ENCODE results near the gene AMBP. TPM values are rescaled to one million over a fixed set of nuclear protein-coding genes. Genes with fewer than 3 reads are reported as not detected.
"Not testable (repeated sequence)": the region's sequence is repeated elsewhere in the genome, so short reads cannot be mapped to it uniquely, and the experiment has no call there.

The AMBP gene
- polyA plus RNA-seq, 1 of the 3 experiments (the other 2 are of a cell fraction), result 0.16 TPM

GRCh38 chr9:114083666-114084065 lies 5.6 kb upstream of the AMBP start:
- Histone ChIP-seq H3K9me3 (no peaks in the 10 kb centered on the region), H3K9ac (no peak overlapping the region), H3K36me3 (replicated peaks in 1 of 2; ENCODE audit: control insufficient read depth in 1 of 2, insufficient read depth in 2 of 2, low read length in 1 of 2) (no peaks in the 10 kb centered on the region), H3K4me1 (ENCODE audit: control insufficient read depth in 1 of 2, insufficient read depth in 2 of 2, low read depth in 1 of 2, low read length in 1 of 2) (no peaks in the 10 kb centered on the region), H3K4me2 (no peak overlapping the region), H3K4me3 (ENCODE audit: low read depth in 2 of 2, low read length in 1 of 2) (no peak overlapping the region), H3K9me2 (no peaks in the 10 kb centered on the region), H2AFZ (ENCODE audit: low read depth) (no peak overlapping the region), H4K20me1 (ENCODE audit: insufficient read depth) (no peaks in the 10 kb centered on the region), H3K27me3 (ENCODE audit: insufficient read depth) (no peaks in the 10 kb centered on the region; the same call in 1 of the 2 replicates), H3F3A (replicated peaks; ENCODE audit: insufficient read depth) (no peaks in the 10 kb centered on the region), H3K27ac (ENCODE audit: low read depth in 2 of 2, low read length in 1 of 2) (no peak overlapping the region), H3K79me2 (ENCODE audit: insufficient read depth) (no peaks in the 10 kb centered on the region)
- CTCF ChIA-PET, result interaction anchor here (0.9 to 5.7 kb wide), 18 partner anchors 11 to 276 kb away, joined by 3 to 133 read pairs (median 16); partner anchors contain the start of genes COL27A1 and KIF12
- POLR2A ChIA-PET, result no interaction called here
- 82% methylated on average over 6 of the region's 6 CpGs for WGBS (ENCODE audit: low lambda C conversion rate)
- DNase-seq, result no peak
- TF ChIP-seq USF1 (IDR thresholded peaks at IDR 0.05; ENCODE audit: borderline replicate concordance, low read depth) (no peak), FOXM1 (IDR thresholded peaks at IDR 0.05; ENCODE audit: low read depth) (no peak), RXRA (IDR thresholded peaks at IDR 0.05; ENCODE audit: borderline replicate concordance, low read depth) (no peak), EZH2phosphoT487 (IDR thresholded peaks at IDR 0.05; ENCODE audit: borderline replicate concordance, low read depth) (no peak), CHD2 (IDR thresholded peaks at IDR 0.05; ENCODE audit: low read length, partially characterized antibody) (no peak), SMC3 (IDR thresholded peaks at IDR 0.05; ENCODE audit: low read depth, low read length) (no peak), EP300 (IDR thresholded peaks at IDR 0.05; ENCODE audit: borderline replicate concordance in 1 of 2, low read depth in 1 of 2, low read length in 1 of 2) (no peak), RFX5 (IDR thresholded peaks at IDR 0.05; ENCODE audit: low read length) (no peak), USF2 (IDR thresholded peaks at IDR 0.05; ENCODE audit: borderline replicate concordance, low read depth, low read length) (no peak), YY1 (IDR thresholded peaks at IDR 0.05; ENCODE audit: low read depth) (no peak), JUND (IDR thresholded peaks at IDR 0.05) (no peak)
- TF ChIP-seq, protein P1, sequence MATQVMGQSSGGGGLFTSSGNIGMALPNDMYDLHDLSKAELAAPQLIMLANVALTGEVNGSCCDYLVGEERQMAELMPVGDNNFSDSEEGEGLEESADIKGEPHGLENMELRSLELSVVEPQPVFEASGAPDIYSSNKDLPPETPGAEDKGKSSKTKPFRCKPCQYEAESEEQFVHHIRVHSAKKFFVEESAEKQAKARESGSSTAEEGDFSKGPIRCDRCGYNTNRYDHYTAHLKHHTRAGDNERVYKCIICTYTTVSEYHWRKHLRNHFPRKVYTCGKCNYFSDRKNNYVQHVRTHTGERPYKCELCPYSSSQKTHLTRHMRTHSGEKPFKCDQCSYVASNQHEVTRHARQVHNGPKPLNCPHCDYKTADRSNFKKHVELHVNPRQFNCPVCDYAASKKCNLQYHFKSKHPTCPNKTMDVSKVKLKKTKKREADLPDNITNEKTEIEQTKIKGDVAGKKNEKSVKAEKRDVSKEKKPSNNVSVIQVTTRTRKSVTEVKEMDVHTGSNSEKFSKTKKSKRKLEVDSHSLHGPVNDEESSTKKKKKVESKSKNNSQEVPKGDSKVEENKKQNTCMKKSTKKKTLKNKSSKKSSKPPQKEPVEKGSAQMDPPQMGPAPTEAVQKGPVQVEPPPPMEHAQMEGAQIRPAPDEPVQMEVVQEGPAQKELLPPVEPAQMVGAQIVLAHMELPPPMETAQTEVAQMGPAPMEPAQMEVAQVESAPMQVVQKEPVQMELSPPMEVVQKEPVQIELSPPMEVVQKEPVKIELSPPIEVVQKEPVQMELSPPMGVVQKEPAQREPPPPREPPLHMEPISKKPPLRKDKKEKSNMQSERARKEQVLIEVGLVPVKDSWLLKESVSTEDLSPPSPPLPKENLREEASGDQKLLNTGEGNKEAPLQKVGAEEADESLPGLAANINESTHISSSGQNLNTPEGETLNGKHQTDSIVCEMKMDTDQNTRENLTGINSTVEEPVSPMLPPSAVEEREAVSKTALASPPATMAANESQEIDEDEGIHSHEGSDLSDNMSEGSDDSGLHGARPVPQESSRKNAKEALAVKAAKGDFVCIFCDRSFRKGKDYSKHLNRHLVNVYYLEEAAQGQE (IDR thresholded peaks at IDR 0.05; ENCODE audit: low read depth, low read length), result no peak

GRCh38 chr9:114082763-114083412 lies 4.8 kb upstream of the AMBP start:
- H3K4me2 ChIP-seq; H3K27ac ChIP-seq (ENCODE audit: low read depth in 2 of 2, low read length in 1 of 2); H3K36me3 ChIP-seq (replicated peaks in 1 of 2; ENCODE audit: control insufficient read depth in 1 of 2, insufficient read depth in 2 of 2, low read length in 1 of 2); H3K9me2 ChIP-seq; H3K4me3 ChIP-seq (ENCODE audit: low read depth in 2 of 2, low read length in 1 of 2); H3K9ac ChIP-seq; H3K4me1 ChIP-seq (ENCODE audit: control insufficient read depth in 1 of 2, insufficient read depth in 2 of 2, low read depth in 1 of 2, low read length in 1 of 2); H4K20me1 ChIP-seq (ENCODE audit: insufficient read depth); POLR2A ChIA-PET; H3K9me3 ChIP-seq; DNase-seq; H3K27me3 ChIP-seq (ENCODE audit: insufficient read depth); H3K79me2 ChIP-seq (ENCODE audit: insufficient read depth); H3F3A ChIP-seq (replicated peaks; ENCODE audit: insufficient read depth); H2AFZ ChIP-seq (ENCODE audit: low read depth): not testable (repeated sequence)
- CTCF ChIA-PET, result interaction anchor here (0.6 to 5.7 kb wide), 76 partner anchors 8 to 405 kb away, joined by 3 to 133 read pairs (median 4); partner anchors contain the start of genes COL27A1 and KIF12
- 54% methylated on average over 13 of the region's 13 CpGs for WGBS (ENCODE audit: low lambda C conversion rate)
